Chondrocyte (in vitro differentiated cells): ENCODE measurements around the gene LKAAEAR1. TPM values are rescaled to one million over a fixed set of nuclear protein-coding genes. Genes with fewer than 3 reads are reported as not detected.

ENCODE experiments used
- DNase-seq: peaks from one replicate; pipeline ENCODE4 v3.0.0; 2021; ENCODE audit warnings: mixed read lengths, low spot score
- H3K27ac Mint-ChIP-seq: one replicate; pipeline ENCODE4 v1.8.0; 2021; ENCODE audit warnings: mild to moderate bottlenecking, moderate library complexity, mixed read lengths; ENCODE audit not compliant: unreplicated experiment
- H3K27me3 Mint-ChIP-seq: 2 replicates; pipeline ENCODE4 v1.8.0; 2021; ENCODE audit warnings: low read depth, mixed read lengths
- H3K36me3 Mint-ChIP-seq: 2 replicates; pipeline ENCODE4 v1.8.0; 2021; ENCODE audit warnings: low read depth, mixed read lengths
- H3K4me1 Mint-ChIP-seq: 2 replicates; pipeline ENCODE4 v1.8.0; 2021; ENCODE audit warnings: low read depth, mild to moderate bottlenecking, mixed read lengths
- H3K4me3 Mint-ChIP-seq: one replicate; pipeline ENCODE4 v1.8.0; 2021; ENCODE audit warnings: mild to moderate bottlenecking, moderate library complexity, mixed read lengths; ENCODE audit not compliant: unreplicated experiment
- H3K9me3 Mint-ChIP-seq: 2 replicates; pipeline ENCODE4 v1.8.0; 2021; ENCODE audit warnings: low read depth, mixed read lengths
- total RNA-seq: library from RNA; stranded (reverse); gene quantifications from 3 replicates; pipeline ENCODE4 v1.2.1, GENCODE V29; 2021
- TF ChIP-seq, protein P1 (sequence below): fragments of 200-600 bp; sonication (generic); IDR thresholded peaks from 2 replicates; pipeline ENCODE4 v1.5.0; 2021; ENCODE audit warnings: antibody characterized with exemption, mild to moderate bottlenecking, moderate library complexity

Gene LKAAEAR1
- total RNA-seq, 1 donor from 2014 or later: 0.55 TPM

DNA sequence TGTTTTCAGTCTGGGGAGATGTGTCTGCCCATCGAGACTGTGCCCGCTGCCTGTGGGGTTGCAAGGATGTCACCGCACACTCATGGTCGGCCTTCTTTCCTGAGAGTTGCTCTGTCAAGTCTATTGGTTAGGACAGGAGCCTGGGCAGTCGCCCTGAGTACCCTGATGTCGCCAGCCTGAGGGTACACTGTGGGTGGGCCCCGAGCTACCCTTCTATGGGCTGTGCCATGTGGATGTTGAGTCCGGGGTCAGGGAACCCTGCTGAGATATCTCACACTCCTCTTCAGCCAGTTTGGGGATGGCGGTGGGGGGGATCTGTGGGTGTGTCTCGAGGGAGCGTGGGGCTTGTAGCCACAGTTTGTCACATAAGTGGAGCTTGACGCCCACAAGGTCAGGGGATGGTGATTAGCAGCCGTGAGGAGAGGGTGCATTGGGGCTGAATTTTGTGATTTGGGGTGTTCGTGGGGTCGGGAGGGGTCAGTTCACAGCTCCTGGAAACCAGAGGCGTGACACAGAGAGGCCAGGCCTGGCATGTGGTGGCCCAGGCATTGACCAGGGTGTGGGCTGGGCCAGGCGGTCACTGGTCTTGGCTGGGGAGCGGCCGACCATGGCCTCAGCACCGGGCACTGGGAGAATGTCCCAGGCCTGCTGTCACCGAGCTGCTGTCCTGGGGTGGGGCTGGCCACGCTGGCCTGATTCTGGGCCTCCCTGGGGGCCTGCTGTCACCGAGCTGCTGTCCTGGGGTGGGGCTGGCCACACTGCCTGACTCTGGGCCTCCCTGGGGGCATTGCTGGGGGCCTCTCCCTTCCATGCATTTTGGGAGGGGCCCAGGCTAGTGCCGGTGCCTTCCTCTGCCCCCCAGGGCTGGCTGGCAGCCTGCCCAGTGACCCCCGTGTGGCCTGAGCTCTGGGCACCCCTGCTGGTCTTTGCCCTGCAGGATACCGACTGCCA lies 24.8 kb upstream of the LKAAEAR1 start:
- TF ChIP-seq, protein P1, sequence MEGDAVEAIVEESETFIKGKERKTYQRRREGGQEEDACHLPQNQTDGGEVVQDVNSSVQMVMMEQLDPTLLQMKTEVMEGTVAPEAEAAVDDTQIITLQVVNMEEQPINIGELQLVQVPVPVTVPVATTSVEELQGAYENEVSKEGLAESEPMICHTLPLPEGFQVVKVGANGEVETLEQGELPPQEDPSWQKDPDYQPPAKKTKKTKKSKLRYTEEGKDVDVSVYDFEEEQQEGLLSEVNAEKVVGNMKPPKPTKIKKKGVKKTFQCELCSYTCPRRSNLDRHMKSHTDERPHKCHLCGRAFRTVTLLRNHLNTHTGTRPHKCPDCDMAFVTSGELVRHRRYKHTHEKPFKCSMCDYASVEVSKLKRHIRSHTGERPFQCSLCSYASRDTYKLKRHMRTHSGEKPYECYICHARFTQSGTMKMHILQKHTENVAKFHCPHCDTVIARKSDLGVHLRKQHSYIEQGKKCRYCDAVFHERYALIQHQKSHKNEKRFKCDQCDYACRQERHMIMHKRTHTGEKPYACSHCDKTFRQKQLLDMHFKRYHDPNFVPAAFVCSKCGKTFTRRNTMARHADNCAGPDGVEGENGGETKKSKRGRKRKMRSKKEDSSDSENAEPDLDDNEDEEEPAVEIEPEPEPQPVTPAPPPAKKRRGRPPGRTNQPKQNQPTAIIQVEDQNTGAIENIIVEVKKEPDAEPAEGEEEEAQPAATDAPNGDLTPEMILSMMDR: no peak
- Mint-ChIP-seq H3K4me1 (no peaks in the 10 kb centered on the region), H3K36me3 (no peaks in the 10 kb centered on the region), H3K4me3 (no peak overlapping the region), H3K9me3 (no peaks in the 10 kb centered on the region), H3K27ac (no peak overlapping the region), H3K27me3 (peaks cover 13% of the 10 kb centered on the region)
- peak; percentile 79 for DNase-seq

DNA sequence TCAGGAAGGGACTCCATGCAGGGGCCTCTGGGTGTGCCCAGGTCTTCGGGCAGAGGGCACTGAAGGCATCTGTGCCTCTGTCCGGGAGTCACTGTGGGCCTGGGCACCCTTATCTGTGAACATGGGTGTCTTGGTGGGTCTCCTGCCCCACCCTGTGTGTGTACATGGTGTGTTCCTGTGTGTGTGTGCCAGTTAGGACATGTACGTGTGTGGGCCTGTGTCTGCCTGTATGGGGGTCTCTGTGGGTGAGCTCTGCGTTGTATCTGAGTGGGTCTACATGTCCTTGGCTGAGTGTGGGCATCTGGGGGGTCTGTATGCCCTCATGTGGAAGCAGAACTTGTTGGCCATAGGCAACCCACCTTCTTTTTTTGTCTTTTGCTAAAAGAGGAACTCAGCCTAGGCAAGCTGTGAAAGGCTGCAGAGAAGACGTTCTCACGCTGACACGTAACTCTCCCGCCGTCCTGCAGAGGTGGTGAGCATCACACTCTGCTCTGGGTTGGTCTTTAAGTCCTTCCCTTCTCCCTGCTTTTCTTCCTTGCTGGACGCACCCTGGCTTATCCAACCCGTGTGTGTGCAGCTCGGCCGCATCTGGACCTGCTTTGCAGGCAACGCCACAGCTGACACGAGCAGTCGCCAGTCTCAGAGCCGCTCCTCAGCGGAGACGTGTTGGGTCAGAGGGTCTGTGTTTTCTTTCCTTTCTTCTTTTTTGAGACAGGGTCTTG lies 23.7 kb upstream of the LKAAEAR1 start:
- H3K9me3 Mint-ChIP-seq: no peaks in the 10 kb centered on the region
- H3K36me3 Mint-ChIP-seq: no peaks in the 10 kb centered on the region
- H3K4me3 Mint-ChIP-seq: no peak overlapping the region
- DNase-seq: peak; percentile 84
- TF ChIP-seq, protein P1: no peak
- H3K27ac Mint-ChIP-seq: no peak overlapping the region
- no peaks in the 10 kb centered on the region for H3K4me1 Mint-ChIP-seq
- peaks cover 19% of the 10 kb centered on the region for H3K27me3 Mint-ChIP-seq

DNA sequence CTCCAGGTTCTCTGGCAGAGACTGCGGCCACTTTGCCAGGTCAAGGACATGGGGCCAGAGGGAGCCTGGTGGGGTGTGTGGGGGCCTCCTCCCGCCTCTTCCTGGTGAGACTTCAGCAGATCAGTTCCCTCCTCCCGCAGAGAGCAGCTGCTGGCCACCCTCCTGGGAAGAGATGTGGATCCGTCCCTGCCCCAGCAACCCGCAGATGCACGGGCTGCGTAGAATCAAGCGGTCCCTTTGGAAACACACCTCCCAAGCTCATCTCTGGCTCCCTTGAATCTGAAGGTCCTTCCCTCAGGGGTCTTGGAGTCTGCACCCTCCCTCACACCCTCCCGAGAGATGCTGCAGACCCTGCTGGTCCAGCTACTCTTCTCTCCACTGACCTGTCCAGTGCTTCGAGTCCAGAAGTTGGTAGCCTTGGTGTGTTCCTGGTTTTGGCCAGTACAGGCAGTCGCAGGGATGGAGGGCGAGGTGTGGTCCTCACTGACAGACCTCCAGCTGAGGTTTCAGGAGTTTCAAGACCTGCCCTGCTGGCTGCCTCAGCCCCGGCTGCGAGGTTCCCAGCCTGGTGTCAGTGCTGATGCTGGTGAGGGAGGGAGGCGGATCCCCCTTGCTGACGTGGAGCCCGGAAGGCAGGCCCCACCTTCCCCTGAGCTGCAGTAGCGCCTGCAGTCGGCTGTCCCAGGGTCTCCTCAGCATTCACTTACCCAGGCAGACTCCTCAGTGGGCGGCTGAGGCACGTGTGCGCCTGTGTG lies 23.0 kb upstream of the LKAAEAR1 start, which contains the start of gene NPBWR2:
NPBWR2 (minus strand) TSS at position 585 of the 755 bp plus-strand sequence. CDS start 734 bp downstream, outside the sequence.
- peaks cover 22% of the 10 kb centered on the region for H3K27me3 Mint-ChIP-seq
- TF ChIP-seq, protein P1: no peak
- DNase-seq: peak; percentile 80
- H3K4me3 Mint-ChIP-seq: no peak within 1 kb of the TSS
- H3K36me3 Mint-ChIP-seq: no peaks in the 10 kb centered on the region
- peaks cover 3% of the 10 kb centered on the region for H3K4me1 Mint-ChIP-seq
- H3K27ac Mint-ChIP-seq: no peak within 1 kb of the TSS
- H3K9me3 Mint-ChIP-seq: no peaks in the 10 kb centered on the region

DNA sequence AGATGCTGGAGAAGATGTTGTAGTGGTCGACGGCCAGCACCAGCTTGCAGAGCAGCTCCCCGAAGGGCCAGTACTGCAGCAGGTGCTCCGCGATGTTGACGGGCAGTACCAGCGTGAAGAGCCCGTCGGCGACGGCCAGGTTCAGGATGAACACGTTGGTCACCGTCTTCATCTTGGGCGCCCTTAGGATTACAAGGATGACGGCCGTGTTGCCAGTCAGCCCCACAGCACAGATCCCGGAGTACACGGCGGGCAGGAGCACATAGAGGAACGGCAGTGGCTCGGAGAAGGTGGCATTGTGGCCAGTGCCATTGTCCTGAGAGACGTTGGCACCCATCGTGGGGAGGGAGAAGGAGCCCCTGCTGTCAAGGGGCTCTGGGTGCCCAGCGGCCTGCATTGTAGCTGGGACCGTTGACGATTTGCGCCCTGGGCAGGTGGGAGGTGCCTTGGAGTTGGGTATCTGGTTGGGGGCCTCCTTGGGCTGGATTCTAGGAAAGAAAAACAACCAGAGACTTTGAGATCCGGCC lies 22.3 kb upstream of the LKAAEAR1 start:
- Mint-ChIP-seq H3K4me3 (no peak overlapping the region), H3K9me3 (no peaks in the 10 kb centered on the region), H3K4me1 (peaks cover 3% of the 10 kb centered on the region), H3K27me3 (peaks cover 23% of the 10 kb centered on the region), H3K36me3 (no peaks in the 10 kb centered on the region), H3K27ac (no peak overlapping the region)
- peak; percentile 91 for DNase-seq
- TF ChIP-seq, protein P1: no peak
